Ammon's horn (tissue), 1 donor: ENCODE results near the gene MAPKBP1.
A peak's percentile ranks its signal among the peaks of the same experiment; 100 is the strongest.
"Not testable (repeated sequence)": the region's sequence is repeated elsewhere in the genome, so short reads cannot be mapped to it uniquely, and the experiment has no call there.

Source experiments
- DNase-seq: peaks from one replicate; pipeline ENCODE4 v3.0.0-alpha.2; 2016; ENCODE audit warnings: low spot score

The MAPKBP1 gene

DNA sequence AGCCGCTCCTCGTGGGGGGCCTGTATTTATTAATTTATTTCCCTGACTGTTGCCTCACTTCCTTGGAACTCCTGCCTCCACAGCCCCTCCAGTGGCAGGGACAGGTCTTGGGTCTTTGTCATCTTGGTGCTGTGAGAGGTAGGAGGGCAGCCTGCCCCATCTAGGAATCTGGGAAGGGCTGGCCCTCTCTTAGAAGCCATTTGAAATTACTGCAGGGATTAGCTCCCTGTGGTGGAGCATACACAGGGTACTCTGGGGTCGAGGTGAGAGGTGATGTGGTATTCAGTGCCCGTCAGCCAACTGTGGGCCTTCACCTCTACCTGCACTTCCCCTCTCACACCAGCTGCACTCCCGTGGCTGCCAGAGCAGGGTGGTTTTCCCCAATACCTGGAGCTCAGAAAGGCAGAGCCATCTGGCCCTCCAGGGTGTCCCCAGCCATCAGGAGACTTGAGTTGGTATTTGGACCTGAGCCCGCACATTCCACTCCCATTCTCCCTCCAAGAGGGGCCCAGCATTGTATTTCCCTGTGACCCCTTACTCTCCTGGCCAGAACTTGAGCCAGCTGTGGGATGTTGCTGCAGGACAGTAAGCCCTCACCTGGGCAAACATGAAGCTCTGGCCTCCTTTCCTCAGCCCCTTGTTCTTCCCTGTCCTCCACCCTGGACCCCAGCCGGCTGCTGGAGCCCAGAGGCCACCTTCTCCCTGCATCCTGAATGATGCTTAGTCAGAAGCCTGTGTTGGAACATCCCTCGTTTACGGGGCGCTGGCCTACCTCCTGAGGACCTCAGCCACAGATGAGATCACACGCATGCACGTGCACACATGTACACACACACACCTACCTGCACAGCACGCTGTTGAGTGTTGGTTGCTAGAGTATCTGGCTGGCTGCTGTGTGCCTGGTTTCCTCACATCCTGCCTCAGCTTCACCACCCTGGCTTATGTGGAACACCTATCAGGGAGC is 51.6 kb downstream of the MAPKBP1 start:
- DNase-seq = no peak

DNA sequence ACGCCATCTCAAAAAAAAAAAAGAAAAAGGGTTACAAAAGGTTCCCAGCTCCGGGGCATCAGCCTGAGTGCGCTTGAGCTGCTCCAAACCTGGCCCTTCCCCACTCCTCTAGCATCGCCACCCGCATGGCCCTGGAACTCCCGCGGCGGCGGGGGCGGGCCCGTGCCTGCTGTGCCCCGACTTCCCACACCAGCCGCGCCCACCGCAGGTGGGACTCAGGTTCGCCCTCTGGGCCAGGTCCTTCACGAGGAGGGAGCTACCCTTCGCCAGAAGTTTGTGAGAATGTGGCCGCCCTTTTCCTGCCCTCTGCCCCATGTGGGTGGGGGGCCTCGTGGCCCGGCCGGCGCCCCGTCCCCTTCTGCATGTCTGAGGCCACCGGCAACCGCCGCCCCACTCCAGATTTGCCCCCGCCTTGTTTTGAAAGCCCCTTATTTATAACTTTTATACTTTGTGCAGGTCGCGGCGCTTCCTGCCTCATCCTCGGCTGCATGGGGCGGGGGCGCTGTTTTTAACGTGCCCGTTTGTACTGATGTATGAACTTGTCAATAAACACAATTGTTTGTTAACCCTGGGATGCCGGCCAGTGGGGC is 53.1 kb downstream of the MAPKBP1 start:
- no peak for DNase-seq

DNA sequence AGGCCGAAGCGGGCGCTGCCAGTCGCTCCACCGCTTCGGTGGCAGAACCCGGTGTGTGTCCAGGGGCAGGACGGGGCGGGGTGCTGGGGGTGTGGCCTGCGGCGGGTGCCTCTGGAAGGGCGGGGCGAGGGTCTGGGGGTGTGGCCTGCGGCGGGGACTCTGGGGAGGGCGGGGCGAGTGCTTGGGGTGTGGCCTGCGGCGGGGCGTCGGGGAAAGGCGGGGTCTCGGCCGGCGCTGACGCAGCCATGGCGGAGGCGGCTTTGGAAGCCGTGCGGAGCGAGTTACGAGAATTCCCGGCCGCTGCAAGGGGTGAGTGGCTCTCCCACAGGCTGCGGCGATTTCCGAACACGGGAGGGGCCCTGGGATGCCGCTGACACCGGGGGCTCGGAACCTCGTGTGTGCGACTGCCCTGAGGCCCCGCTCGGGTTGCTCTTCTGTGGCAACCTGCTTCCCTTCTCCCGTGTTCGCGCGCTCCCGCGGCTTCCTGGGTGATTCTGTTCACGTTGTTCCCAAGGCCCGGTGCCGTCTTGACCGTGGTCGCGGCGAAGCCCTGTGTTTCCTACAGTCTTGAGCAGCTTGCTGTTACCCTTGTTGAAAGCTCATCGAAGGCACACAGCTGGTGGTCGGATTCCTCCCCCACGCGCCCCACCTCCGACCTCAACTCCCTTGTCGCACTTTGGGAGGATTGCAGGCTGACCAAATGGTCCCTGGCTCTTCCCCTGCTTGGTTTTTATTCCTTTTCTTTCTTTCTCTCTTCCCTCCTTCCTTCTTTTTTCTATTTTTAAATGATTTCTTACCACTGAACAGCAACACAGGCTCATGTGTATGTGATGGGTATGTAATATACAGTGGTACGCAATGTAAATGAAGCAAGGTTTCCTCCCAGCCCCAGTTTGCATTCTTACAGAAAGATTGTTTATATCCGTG is 53.9 kb downstream of the MAPKBP1 start, which contains the start of gene JMJD7:
JMJD7 (plus strand) TSS at position 213 of the 927 bp plus-strand sequence; CDS start at position 246, 33 bp downstream.
- DNase-seq = peak; percentile 95

DNA sequence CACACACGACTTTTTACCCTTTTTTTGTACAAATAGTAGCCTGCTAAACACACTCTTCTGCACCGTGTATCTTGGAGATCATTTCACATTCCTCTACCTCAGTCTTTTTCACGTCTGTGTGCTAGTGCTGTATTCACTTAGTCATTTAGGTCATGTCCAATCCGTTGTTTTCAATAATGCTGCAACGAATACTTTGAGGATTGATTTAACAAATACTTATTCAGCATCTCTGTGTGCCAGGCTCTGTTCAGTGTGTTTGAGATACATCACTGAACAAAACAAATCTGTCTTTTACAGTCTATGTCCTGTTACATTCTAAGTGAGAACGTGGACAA is 54.5 kb downstream of the MAPKBP1 start:
- no peak for DNase-seq

DNA sequence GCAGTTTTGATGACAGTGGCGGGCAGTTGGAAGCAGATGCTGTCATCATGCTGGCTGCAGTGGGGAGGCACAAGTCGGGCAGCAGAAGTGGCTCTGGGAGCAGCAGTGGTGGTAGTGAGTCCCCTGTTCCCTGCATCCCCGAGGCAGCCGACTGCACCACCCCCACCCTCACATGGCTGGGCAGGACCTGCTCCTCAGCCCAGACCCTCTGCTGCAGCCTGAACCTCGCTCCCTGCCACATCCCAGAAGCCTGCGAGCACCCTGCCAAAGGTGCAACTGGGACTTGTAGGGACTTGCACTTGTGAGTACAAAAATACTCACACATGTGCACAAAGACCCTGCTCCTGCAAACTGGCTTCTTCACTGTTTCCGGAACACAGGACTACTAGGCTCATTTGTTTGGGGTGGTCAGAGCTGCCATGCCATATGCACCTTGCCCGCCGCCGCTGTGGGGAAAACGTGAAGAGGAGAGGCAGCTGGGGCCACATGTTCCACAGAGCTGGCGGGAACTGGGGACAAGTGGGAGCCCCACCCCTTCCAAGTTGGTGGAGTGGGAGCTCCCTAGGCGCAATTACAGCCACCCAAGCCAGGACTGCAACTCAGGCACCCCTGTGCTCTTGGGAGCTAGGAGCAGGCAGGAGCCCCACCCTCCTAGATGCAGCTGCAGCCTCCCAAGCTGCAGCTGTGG is 55.8 kb downstream of the MAPKBP1 start:
- DNase-seq = no peak

DNA sequence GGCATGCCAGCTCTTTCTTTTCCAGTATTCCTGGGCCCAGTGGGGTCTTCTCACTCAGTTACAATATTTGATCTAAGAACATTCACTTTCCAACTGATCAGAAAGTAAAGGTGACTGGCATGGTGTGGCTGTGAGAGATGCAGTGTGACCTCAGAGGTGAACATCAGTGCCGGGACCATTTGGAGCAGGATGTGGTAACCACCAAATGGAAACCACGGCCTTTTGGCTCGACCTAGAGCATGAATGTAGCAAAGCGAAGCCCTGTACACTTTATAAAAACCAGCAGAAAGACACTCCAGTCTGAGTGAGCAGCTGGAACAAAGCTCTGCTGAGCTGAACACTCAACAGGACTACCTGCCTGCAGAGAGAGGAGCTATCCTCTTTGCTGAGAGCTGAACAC is 57.0 kb downstream of the MAPKBP1 start:
- not testable (repeated sequence) for DNase-seq

DNA sequence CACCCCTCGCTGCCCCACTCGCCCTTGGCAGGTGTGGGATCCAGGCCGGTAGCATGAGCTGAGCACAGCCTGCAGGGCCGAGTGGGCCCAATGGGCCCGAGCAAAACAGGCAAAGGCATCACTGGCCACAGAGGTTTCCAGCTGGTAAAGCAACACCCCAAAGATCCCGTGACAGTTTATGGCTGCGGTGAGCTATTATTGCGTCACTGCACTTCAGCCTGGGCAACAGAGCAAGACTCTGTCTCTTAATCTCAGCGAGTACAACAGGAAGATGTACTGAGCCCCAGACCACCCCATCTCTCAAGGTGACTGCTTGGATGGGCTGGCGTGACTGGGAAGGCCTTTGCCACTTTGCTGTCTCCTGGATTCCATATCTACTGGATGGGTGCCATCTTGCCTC is 57.9 kb downstream of the MAPKBP1 start:
- no peak for DNase-seq

DNA sequence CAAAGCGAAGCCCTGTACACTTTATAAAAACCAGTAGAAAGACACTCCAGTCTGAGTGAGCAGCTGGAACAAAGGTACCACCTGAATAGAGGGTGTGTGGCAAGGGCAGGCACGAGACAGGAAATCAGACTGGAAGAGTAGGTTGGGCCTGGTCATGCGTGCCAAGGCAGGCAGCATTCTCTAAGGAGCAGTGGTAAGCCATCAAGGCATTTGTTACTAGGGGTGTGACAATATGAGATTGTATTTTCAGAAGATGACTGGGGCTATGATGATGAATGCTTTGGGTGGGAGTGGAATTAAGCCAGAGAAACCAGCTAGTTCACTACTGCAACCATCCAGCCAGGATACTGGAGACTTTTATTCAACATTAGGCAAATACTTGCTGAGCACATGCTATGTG is 58.6 kb downstream of the MAPKBP1 start:
- DNase-seq = no peak

DNA sequence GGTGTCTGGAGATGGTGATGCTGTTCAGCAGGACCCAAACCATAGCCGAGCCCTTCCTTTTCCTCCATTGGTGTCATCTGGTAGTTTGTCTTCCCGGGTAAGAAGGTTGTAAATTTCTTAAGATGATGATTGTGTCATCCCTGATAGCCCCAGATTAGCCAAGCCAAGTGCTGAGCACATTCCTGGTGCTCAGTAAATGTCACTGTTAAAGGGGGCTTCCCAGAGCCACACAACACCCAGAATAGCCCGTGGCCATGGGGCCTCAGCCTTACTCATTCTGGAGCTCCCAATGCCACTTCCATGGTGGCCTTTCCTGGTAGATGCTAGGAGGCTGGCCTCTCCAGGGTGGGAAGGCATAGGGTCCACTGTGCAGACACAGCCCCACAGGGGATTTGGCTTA is 59.8 kb downstream of the MAPKBP1 start:
- no peak for DNase-seq

DNA sequence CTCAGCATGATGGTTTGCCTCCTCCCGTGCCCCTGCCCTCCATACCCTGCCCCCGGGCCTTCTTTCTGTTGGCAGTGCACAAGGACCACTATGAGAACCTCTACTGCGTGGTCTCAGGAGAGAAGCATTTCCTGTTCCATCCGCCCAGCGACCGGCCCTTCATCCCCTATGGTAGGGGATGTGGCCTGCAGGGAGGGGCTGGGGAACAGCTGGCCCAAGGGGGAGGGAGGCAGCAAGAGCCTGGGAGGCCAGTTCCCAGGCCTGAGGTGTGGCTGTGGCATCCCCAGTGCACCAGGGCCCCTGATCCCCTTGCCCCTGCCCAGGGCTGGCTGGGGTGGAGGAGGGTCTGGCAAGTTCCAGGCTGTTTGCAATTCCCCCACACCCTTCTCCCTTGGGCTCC is 61.8 kb downstream of the MAPKBP1 start:
- DNase-seq = no peak

DNA sequence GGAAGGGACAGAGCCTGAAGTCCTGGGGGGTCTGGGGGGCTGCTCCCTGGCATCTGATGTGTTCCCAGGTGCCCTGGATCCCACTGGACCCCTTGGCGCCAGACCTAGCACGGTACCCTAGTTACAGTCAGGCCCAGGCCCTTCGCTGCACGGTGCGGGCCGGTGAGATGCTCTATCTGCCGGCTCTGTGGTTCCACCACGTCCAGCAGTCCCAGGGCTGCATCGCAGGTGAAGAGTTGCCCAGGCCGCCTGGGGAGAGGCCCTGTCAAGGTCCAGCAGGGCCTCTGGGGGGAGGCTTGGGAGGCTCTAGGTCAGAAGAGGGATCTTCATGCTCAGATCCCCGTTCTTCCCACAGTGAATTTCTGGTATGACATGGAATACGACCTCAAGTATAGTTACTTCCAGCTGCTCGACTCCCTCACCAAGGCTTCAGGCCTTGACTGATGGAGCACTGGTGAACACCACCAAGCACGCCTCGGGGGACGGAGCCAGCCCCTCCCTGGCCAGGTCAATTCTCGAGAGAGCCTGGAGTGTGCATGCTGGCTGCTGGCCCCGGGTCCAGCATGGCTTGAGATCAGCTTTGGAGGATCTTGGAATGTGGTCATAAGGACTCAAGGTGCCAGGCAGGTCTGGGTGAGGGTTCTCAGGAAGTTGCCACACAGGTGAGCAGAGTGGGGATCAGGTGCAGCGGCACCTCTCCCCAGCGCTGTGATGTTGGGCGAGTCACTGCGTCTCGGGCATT is 62.6 kb downstream of the MAPKBP1 start:
- no peak for DNase-seq

DNA sequence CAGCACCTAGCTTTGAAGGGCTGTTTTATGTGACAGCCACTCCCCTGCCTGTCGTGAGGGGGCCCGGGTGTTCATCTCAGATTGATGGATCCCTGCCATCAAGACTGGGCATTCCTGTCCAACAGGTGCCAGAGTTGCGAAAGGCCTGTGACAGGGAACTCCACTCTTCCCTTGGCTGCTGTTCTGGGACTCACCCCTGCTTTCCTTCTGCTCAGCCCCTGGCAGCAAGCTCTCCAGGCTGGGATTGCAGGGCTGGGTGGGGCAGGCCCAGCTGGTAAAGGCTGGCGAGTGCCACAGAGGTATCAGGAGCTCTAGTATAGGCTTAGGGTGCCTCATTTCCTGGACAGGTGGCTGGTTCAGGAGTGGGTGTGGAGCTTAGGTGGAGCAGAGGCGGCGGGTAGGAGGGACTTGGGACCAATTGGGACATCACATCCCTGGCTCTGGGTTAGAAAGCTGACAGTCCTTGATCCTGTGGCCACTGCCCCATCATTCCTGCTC is 64.2 kb downstream of the MAPKBP1 start, which contains the start of gene PLA2G4B:
PLA2G4B (plus strand) TSS at position 448 of the 498 bp plus-strand sequence. CDS start 67 bp downstream, outside the sequence.
- DNase-seq = no peak

DNA sequence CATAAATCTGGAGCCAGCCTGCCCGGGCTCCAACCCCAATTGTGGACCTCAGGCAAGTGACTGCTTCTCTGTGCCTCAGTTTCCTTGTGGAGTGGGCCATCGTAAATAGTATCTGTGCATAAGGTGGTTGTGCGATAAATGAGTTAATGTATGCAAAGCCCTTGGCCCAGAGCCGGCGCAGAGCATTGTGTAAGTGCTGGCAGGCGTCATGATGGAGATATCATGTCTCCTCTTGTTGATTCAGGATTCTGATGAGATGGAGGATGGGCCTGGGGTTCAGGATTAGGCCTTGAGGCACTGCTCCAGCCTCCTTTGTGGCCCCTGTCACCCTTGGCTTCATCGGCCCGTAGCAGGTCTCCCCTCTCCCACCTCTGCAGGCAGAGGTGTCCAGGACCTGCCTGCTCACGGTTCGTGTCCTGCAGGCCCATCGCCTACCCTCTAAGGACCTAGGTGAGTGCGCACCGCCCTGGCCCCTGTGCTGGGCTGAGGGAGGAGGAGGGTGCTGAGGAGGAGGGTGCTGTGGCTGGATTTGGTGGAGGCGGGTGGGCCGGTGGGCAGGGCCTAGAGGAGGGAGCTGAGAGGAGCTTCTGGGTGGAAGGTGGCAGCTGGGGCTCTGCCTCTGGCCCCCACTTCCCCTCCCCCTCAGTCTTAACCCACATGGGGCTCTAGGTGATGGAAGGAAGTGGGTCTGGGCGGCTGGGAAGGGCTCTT is 65.7 kb downstream of the MAPKBP1 start:
- DNase-seq = no peak

DNA sequence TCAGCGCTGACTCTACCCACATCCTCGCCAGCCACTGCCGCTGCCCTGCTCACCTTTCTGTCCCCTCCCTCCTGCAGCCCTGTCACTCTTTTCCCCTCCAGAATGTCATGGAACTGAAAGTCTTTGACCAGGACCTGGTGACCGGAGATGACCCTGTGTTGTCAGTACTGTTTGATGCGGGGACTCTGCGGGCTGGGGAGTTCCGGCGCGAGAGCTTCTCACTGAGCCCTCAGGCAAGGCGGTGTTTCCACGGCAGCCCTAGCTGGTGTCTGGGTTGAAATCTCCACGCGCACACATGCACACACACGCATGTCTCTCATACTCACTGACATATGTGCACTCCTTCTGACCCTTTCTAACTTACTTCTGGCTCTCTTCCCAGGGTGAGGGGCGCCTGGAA is 66.4 kb downstream of the MAPKBP1 start:
- no peak for DNase-seq

DNA sequence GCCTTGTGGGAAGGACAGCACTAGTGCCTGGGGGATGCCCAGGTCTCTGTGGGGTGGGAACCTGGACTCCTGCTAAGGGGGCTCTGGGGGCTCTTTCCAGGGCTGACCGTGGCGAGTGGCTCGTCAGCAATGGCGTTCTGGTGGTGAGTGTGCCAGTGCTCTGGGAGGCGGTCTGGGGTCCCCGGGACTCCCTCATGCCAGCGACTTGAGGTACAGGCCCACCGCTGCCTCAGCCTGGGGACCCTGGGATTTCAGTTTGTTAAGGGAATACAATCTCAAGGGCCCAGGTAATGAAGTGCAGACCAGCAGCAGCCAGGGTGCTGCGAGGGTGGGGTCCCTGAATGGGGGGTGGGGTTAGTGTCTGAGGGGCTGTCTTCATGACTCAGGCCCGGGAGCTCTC is 66.8 kb downstream of the MAPKBP1 start:
- DNase-seq = no peak

DNA sequence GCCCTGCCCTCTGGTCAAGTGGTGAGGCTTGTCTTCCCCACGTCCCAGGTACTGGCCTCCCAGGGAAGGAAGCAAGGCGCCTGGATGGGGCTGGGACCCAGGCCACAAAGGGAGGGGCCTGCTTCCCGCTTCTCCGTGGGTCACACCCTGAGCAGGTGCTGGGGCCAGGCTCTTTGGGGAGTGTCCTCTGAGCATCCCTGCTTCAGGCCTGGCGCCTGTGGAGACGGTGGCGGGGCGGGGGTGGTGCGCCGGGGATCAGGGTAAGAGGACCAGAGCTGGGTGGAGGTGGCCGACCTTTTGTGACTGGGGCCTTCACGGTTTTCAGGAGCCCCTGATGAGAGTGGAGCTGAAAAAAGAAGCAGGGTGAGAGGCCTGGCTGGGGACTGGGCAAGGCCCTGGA is 67.9 kb downstream of the MAPKBP1 start:
- DNase-seq = no peak

DNA sequence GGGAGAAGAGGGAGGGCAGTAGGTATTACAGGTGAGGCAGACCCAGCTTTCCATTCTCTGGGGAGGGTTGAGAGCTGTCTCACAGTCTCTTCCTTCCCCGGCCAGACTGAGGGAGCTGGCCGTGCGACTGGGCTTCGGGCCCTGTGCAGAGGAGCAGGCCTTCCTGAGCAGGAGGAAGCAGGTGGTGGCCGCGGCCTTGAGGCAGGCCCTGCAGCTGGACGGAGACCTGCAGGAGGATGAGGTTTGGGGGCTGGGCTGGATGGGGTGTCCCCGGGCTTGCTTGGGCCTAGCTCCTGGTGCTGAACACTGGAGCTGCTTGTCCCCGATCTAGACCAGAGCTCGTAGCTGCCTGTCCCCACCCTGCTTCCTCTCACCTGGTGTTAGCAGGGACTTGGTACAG is 69.3 kb downstream of the MAPKBP1 start:
- no peak for DNase-seq

DNA sequence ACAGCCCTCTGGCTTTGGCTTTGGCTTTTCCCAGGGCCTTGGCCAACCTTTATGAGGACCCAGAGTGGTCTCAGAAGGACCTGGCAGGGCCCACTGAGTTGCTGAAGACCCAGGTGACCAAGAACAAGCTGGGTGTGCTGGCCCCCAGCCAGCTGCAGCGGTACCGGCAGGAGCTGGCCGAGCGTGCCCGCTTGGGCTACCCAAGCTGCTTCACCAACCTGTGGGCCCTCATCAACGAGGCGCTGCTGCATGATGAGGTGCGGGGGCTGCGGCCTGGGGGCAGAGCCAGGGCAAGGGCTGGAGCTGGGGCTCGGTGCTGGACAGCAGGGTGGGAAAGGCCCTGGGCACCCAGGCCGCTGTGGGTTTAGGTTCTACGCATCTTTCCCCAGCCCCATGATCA is 70.5 kb downstream of the MAPKBP1 start:
- no peak for DNase-seq

DNA sequence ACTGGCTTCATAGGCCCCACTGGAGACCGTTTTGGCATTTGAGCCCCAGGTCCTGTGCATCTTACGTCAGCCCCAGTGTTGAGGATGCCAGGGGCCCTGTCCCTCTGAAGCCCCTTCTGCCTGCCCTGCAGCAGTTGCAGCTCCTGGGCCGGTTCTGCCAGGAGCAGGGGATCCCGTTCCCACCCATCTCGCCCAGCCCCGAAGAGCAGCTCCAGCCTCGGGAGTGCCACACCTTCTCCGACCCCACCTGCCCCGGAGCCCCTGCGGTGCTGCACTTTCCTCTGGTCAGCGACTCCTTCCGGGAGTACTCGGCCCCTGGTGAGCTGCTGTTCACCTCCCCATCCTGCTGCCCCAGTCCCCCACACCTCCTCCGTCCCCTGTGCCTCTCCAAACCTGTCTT is 72.9 kb downstream of the MAPKBP1 start:
- DNase-seq = no peak

DNA sequence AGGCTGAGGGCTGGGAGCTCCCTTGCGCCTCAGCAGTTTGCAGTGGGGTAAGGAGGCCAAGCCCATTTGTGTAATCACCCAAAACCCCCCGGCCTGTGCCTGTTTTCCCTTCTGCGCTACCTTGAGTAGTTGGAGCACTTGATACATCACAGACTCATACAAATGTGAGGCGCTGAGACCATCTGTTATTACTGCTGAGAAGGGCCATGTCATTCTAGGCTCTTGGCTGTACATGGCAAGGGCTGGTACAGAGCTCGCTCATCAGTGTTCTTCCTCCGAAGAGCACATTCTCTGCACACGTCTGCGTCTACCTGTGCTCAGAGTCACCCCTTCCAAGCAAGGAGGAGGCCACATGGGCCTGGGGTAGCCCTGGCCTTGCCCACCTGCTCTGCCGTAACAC is 73.7 kb downstream of the MAPKBP1 start:
- peak; percentile 15 for DNase-seq
